SKM-1 treated with dmso at 0.1 percent for 144 hours (cell line): ENCODE results near the gene DPY19L1.
"Not testable (repeated sequence)": the region's sequence is repeated elsewhere in the genome, so short reads cannot be mapped to it uniquely, and the experiment has no call there.

Experiments
- DNase-seq: peaks from one replicate; lab custom pipeline; 2025; ENCODE audit not compliant: unreplicated experiment; lab: John Stamatoyannopoulos, UW

DPY19L1 gene

GRCh38 chr7:34928052-34928451 is 109.2 kb downstream of the DPY19L1 start:
- DNase-seq = no peak

DNA sequence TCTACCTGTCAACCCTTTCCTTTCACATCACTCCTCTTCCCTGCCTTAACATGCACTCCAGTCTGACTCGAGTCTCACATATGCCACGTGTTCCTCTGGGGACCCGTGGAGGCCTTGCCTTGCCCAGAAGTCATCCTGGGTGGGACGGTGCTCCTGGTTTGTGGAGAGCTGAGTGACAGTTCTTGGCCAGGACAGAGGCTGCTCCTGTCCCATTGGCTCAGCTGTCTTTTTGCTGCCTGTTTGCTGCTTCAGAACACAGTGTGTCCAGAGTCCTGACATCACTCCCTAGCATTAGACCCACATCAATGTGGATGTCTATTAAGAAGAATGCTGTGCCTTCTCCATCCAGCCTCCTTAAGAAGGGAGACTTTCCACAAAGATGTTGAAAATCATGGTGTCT is 116.8 kb downstream of the DPY19L1 start:
- not testable (repeated sequence) for DNase-seq

GRCh38 chr7:34919038-34919437 is 118.2 kb downstream of the DPY19L1 start:
- not testable (repeated sequence) for DNase-seq

- not testable (repeated sequence) for DNase-seq
These were observed 119.0 kb downstream of the DPY19L1 start for GRCh38 chr7:34918198-34918861.

DNA sequence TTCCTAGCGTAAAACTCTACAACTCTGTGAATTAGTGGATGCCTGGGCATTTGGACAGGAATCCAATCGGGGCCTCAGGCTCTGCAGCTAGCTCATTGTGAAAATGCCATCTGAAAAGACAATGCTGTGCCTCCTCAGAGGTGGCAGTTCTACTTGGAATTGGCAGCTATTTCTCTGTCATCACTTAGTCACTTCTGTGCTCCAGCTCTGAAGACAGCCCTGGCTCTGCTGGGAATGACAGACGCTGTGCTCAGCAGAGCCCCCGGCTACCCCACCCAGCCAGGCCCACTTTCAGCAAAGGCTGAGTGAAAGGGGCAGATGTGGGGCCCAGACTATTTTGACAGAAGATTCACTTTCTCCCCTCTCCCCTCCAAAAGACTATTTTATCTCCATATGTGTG is 119.8 kb downstream of the DPY19L1 start:
- DNase-seq = not testable (repeated sequence)

DNA sequence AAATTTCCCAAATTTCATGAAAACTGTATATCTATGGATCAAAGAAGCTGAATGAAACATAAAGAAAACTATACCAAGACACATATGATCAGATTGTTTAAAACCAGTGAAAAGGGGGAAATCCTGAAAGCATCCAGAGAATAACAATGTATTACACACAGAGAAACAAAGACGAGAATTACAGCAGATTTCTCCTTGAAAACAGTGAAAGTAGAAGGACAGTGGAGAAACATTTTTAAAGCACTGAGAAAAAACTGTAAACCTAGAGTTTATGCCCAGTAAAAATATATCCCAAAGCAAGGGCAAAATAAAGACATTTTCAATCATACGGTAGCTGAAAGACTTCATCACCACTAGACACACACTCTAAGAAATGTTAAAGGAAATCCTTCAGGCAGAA is 121.0 kb downstream of the DPY19L1 start:
- DNase-seq = no peak

GRCh38 chr7:34912236-34912635 is 125.0 kb downstream of the DPY19L1 start:
- no peak for DNase-seq

- not testable (repeated sequence) for DNase-seq
These were observed 130.9 kb downstream of the DPY19L1 start for GRCh38 chr7:34906266-34906850.

- no peak for DNase-seq
These were observed 132.3 kb downstream of the DPY19L1 start for GRCh38 chr7:34904987-34905386.

GRCh38 chr7:34903921-34904320 is 133.4 kb downstream of the DPY19L1 start:
- DNase-seq = not testable (repeated sequence)

DNA sequence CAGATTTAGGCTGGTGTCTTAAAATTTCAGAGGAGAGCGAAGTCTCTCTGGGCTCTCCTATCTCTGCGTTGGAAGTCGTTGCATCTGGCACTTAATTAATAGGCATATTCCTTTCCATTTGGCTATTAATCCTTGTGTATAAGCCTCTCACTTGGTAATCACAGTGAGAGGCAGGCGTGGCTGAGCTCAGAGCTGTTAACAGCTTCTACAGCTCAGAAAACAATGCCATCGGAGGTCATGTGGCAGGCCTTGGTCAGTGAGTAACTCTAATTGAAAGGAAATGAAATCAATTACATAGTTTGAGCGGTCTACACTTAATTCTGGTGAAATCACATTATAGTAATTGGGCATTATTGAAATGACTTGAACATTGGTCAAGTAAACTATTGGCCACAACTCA is 135.1 kb downstream of the DPY19L1 start:
- DNase-seq = no peak

DNA sequence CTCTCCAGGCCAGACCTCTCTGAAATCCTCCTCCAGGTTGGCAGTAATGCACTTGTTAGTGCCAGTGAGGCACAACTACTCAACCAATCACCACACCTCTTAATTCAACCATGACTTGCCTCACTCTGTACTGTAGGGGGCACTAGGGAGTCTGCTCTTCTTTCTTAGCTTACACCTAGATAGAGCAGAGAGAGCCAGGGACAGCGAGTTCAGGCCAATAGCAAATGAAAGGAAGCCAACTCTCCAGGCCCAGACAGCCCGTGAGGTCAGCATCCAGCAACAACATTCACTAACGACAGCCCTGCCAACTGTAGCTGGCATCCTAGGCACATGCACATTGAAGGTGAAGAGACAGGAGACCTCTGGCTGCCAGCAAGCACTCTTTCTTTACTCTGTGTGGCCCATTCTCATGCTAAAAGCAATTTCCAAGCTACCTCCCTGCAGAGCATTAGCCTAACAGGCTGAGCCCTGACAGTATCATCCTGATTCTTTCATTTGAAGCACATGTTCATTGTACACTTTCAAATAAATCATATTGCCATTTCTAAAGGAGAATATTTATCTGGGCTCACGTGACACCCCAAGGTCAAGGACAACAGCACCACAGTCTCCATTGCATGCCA is 136.3 kb downstream of the DPY19L1 start:
- no peak for DNase-seq

- DNase-seq = no peak
These were observed 142.1 kb downstream of the DPY19L1 start for GRCh38 chr7:34895202-34895601.

- DNase-seq = no peak
These were observed 147.3 kb downstream of the DPY19L1 start for GRCh38 chr7:34889951-34890350.

- DNase-seq = no peak
These were observed 150.4 kb downstream of the DPY19L1 start for GRCh38 chr7:34886856-34887255.

GRCh38 chr7:34883855-34884254 is 153.4 kb downstream of the DPY19L1 start:
- DNase-seq = not testable (repeated sequence)

GRCh38 chr7:34879871-34880270 is 157.4 kb downstream of the DPY19L1 start:
- DNase-seq = no peak

- DNase-seq = not testable (repeated sequence)
These were observed 158.1 kb downstream of the DPY19L1 start for GRCh38 chr7:34878944-34879735.
